ENCODE results near the gene MINDY4.

MINDY4 gene

GRCh38 chr7:30879139-30880124 is 108.2 kb downstream of the MINDY4 start:
- DNase-seq (ENCODE audit: low spot score) = no peak

- DNase-seq (ENCODE audit: low spot score) = no peak
Measured at GRCh38 chr7:30880125-30880720, 109.0 kb downstream of the MINDY4 start.

- DNase-seq (ENCODE audit: low spot score) = no peak
Measured at GRCh38 chr7:30880941-30881340, 109.7 kb downstream of the MINDY4 start.

GRCh38 chr7:30881448-30881847 is 110.2 kb downstream of the MINDY4 start:
- no peak for DNase-seq (ENCODE audit: low spot score)

GRCh38 chr7:30884881-30885280 is 113.7 kb downstream of the MINDY4 start:
- no peak for DNase-seq (ENCODE audit: low spot score)

GRCh38 chr7:30886608-30887011 is 115.4 kb downstream of the MINDY4 start:
- DNase-seq (ENCODE audit: low spot score) = no peak

- DNase-seq (ENCODE audit: low spot score) = no peak
Measured at GRCh38 chr7:30887464-30887872, 116.3 kb downstream of the MINDY4 start.

GRCh38 chr7:30888747-30889146 is 117.5 kb downstream of the MINDY4 start:
- DNase-seq (ENCODE audit: low spot score) = no peak

GRCh38 chr7:30890226-30890625 is 119.0 kb downstream of the MINDY4 start:
- no peak for DNase-seq (ENCODE audit: low spot score)

GRCh38 chr7:30893357-30893756 is 122.1 kb downstream of the MINDY4 start:
- DNase-seq (ENCODE audit: low spot score) = no peak

- no peak for DNase-seq (ENCODE audit: low spot score)
Measured at GRCh38 chr7:30894009-30894408, 122.8 kb downstream of the MINDY4 start.

- DNase-seq (ENCODE audit: low spot score) = no peak
Measured at GRCh38 chr7:30894866-30895605, 123.8 kb downstream of the MINDY4 start.

- DNase-seq (ENCODE audit: low spot score) = no peak
Measured at GRCh38 chr7:30896036-30896435, 124.8 kb downstream of the MINDY4 start.

GRCh38 chr7:30896783-30897637 is 125.8 kb downstream of the MINDY4 start:
- DNase-seq (ENCODE audit: low spot score) = no peak

GRCh38 chr7:30897770-30898169 is 126.6 kb downstream of the MINDY4 start:
- DNase-seq (ENCODE audit: low spot score) = no peak

- no peak for DNase-seq (ENCODE audit: low spot score)
Measured at GRCh38 chr7:30898411-30898810, 127.2 kb downstream of the MINDY4 start.

GRCh38 chr7:30899066-30899465 is 127.8 kb downstream of the MINDY4 start:
- no peak for DNase-seq (ENCODE audit: low spot score)

GRCh38 chr7:30899630-30900029 is 128.4 kb downstream of the MINDY4 start:
- no peak for DNase-seq (ENCODE audit: low spot score)

GRCh38 chr7:30900053-30900452 is 128.8 kb downstream of the MINDY4 start:
- DNase-seq (ENCODE audit: low spot score) = no peak

- no peak for DNase-seq (ENCODE audit: low spot score)
Measured at GRCh38 chr7:30900803-30901362, 129.7 kb downstream of the MINDY4 start.

- no peak for DNase-seq (ENCODE audit: low spot score)
Measured at GRCh38 chr7:30901856-30902255, 130.6 kb downstream of the MINDY4 start.

Measured in ecto neural progenitor cell (in vitro differentiated cells).